Gastrocnemius medialis (tissue), 4 donors: ENCODE results near the gene ABCB6. TPM values are rescaled to one million over a fixed set of nuclear protein-coding genes. Genes with fewer than 3 reads are reported as not detected.

Source experiments
- ATAC-seq, 2 donors: fragments of 150-250 bp; one replicate each; pipeline ENCODE4 v1.9.1; 2016
- DNase-seq, 2 donors: peaks; one replicate each; pipeline ENCODE4 v3.0.0-alpha.2; 2019
- H3K27ac ChIP-seq, 4 donors: fragments of 200-600 bp; sonication (generic); 1 replicate in 1 of 4; 2 replicates in 3 of 4; pipeline ENCODE4 v1.5.1; 2016 to 2018; ENCODE audit warnings: mild to moderate bottlenecking in 2 of 4, moderate library complexity in 1 of 4
- H3K27me3 ChIP-seq, 3 donors: fragments of 200-600 bp; sonication (generic) in 2 of 3; 1 replicate in 1 of 3; 2 replicates in 2 of 3; pipeline versions ENCODE4 v1.5.1 to v1.6.0; 2016 to 2019; ENCODE audit warnings: mild to moderate bottlenecking in 1 of 3, moderate library complexity in 1 of 3
- H3K36me3 ChIP-seq, 2 donors: fragments of 200-600 bp; sonication (generic) in 1 of 2; one replicate each; pipeline ENCODE4 v1.5.1; 2017 to 2018
- H3K4me1 ChIP-seq, 2 donors: fragments of 200-600 bp; sonication (generic) in 1 of 2; one replicate each; pipeline ENCODE4 v1.5.1; 2016 to 2017; ENCODE audit warnings: mild to moderate bottlenecking in 2 of 2
- H3K4me3 ChIP-seq, 4 donors: fragments of 200-600 bp; sonication (generic) in 3 of 4; 1 replicate in 1 of 4; 2 replicates in 3 of 4; pipeline ENCODE4 v1.5.1; 2016 to 2019; ENCODE audit warnings: mild to moderate bottlenecking in 2 of 4
- H3K9me3 ChIP-seq, 3 donors: fragments of 200-600 bp; sonication (generic) in 2 of 3; 1 replicate in 1 of 3; 2 replicates in 2 of 3; pipeline ENCODE4 v1.5.1; 2016 to 2019
- CTCF ChIP-seq, 5 experiments: fragments of 450-650 bp in 3 of 5; fragments of 200-600 bp in 2 of 5; sonication (generic) in 2 of 5; IDR thresholded peaks in 4 of 5; conservative IDR thresholded peaks in 1 of 5; 1 replicate in 4 of 5; 2 replicates in 1 of 5; pipeline ENCODE4 v1.5.1; 2016 to 2019; ENCODE audit warnings: antibody characterized with exemption in 5 of 5, mild to moderate bottlenecking in 3 of 5, moderate library complexity in 3 of 5
- POLR2A ChIP-seq, 2 donors: fragments of 450-650 bp; IDR thresholded peaks; one replicate each; pipeline ENCODE4 v1.6.1; 2017; ENCODE audit warnings: antibody characterized with exemption in 2 of 2, mild to moderate bottlenecking in 2 of 2, moderate library complexity in 2 of 2
- in situ Hi-C, 4 donors: fragments of 200-750 bp; cut with MboI; loops; one replicate each; pipeline versions ENCODE4 v1.15.0 to v1.8.0; 2017; ENCODE audit warnings: low sequenced_read_pairs in 4 of 4
- intact Hi-C: fragments of 100-400 bp; cut with DNase I; formaldehyde crosslinking; loops from one replicate; pipeline ENCODE4 v1.15.1; 2023; ENCODE audit warnings: low total_unique reads
- total RNA-seq, 4 donors: library from RNA; depleted of rRNA; stranded (reverse); fragments of >200 nt; gene quantifications; one replicate each; pipeline versions ENCODE4 v1.1.0 to v1.2.3, GENCODE V29; 2016

Gene ABCB6
- total RNA-seq, 4 donors from 2014 or later: 15.0 to 45.8 (median 31.8) TPM

GRCh38 chr2:219165058-219165911, 53.5 kb downstream of the ABCB6 start:
- no peaks in the 10 kb centered on the region for H3K9me3 ChIP-seq
- DNase-seq (no peak), ATAC-seq (no peak)
- H3K36me3 ChIP-seq: no peaks in the 10 kb centered on the region
- TF ChIP-seq POLR2A (IDR thresholded peaks at IDR 0.05) (no peak), CTCF (IDR thresholded peaks at IDR 0.05 in 4 of 5, conservative IDR thresholded peaks at IDR 0.05 in 1 of 5) (no peak)
- in situ Hi-C loops: loop anchor here in 2 of 4 donors (10.0 to 25.0 kb wide), 2 partner anchors 122 to 130 kb away; partner anchors contain the start of gene DNAJB2 (in 1 of the 2)
- intact Hi-C loops: loop anchor here (10.0 kb wide), 1 partner anchor 330 kb away; the partner anchor contains the start of gene GMPPA
- no peaks in the 10 kb centered on the region for H3K27me3 ChIP-seq
- H3K4me1 ChIP-seq: peaks cover 5% of the 10 kb centered on the region in 2 donors
- H3K4me3 ChIP-seq: no peak overlapping the region
- H3K27ac ChIP-seq: no peak overlapping the region

GRCh38 chr2:219163156-219163555, 55.6 kb downstream of the ABCB6 start:
- no peaks in the 10 kb centered on the region for H3K27me3 ChIP-seq
- in situ Hi-C loops (loop anchor here in 2 of 4 donors (10.0 to 25.0 kb wide), 2 partner anchors 124 to 132 kb away; partner anchors contain the start of gene DNAJB2 (in 1 of the 2)), intact Hi-C loops (loop anchor here (10.0 kb wide), 1 partner anchor 332 kb away; the partner anchor contains the start of gene GMPPA)
- no peaks in the 10 kb centered on the region for H3K36me3 ChIP-seq
- no peaks in the 10 kb centered on the region for H3K9me3 ChIP-seq
- DNase-seq (no peak), ATAC-seq (no peak)
- TF ChIP-seq CTCF (IDR thresholded peaks at IDR 0.05 in 4 of 5, conservative IDR thresholded peaks at IDR 0.05 in 1 of 5) (no peak), POLR2A (IDR thresholded peaks at IDR 0.05) (no peak)
- H3K4me1 ChIP-seq: peaks cover 9 to 11% of the 10 kb centered on the region in 2 donors
- H3K27ac ChIP-seq: no peak overlapping the region
- H3K4me3 ChIP-seq: no peak overlapping the region

GRCh38 chr2:219161097-219161496, 57.7 kb downstream of the ABCB6 start:
- in situ Hi-C loops: loop anchor here in 2 of 4 donors (10.0 to 25.0 kb wide), 2 partner anchors 126 to 134 kb away; partner anchors contain the start of gene DNAJB2 (in 1 of the 2)
- H3K36me3 ChIP-seq: peaks cover 3 to 15% of the 10 kb centered on the region in 2 donors
- H3K4me3 ChIP-seq: peak overlapping the region; percentile 67 to 96 (median 78)
- H3K9me3 ChIP-seq: no peaks in the 10 kb centered on the region
- intact Hi-C loops: loop anchor here (2.0 to 10.0 kb wide), 2 partner anchors 164 to 334 kb away; partner anchors contain the start of gene GMPPA
- H3K4me1 ChIP-seq: peaks cover 9 to 11% of the 10 kb centered on the region in 2 donors
- H3K27me3 ChIP-seq: no peaks in the 10 kb centered on the region
- TF ChIP-seq CTCF (IDR thresholded peaks at IDR 0.05 in 4 of 5, conservative IDR thresholded peaks at IDR 0.05 in 1 of 5) (no peak), POLR2A (IDR thresholded peaks at IDR 0.05) (no peak)
- ATAC-seq (no peak), DNase-seq (no peak)
- peak overlapping the region; percentile 98 to 100 (median 98) for H3K27ac ChIP-seq

- no peaks in the 10 kb centered on the region for H3K9me3 ChIP-seq
- H3K4me1 ChIP-seq: peaks cover 9 to 11% of the 10 kb centered on the region in 2 donors
- intact Hi-C loops: loop anchor here (1.0 to 10.0 kb wide), 10 partner anchors 11 to 592 kb away; partner anchors contain the start of genes ANKZF1, ATG9A, CNOT9 and DNAJB2
- in situ Hi-C loops: loop anchor here in 2 of 4 donors (10.0 to 25.0 kb wide), 2 partner anchors 127 to 134 kb away; partner anchors contain the start of gene DNAJB2 (in 1 of the 2)
- DNase-seq (peak; percentile 95 to 97), ATAC-seq (peak; percentile 96)
- H3K27me3 ChIP-seq: no peaks in the 10 kb centered on the region
- peak within 1 kb of the TSS; percentile 98 to 100 (median 98) for H3K27ac ChIP-seq
- peaks cover 3 to 16% of the 10 kb centered on the region in 2 donors for H3K36me3 ChIP-seq
- H3K4me3 ChIP-seq: peak within 1 kb of the TSS; percentile 67 to 96 (median 78)
- TF ChIP-seq POLR2A (IDR thresholded peaks at IDR 0.05) (peak; percentile 72), CTCF (IDR thresholded peaks at IDR 0.05 in 4 of 5, conservative IDR thresholded peaks at IDR 0.05 in 1 of 5) (peak; percentile 94 to 100 (median 99))
Observed at GRCh38 chr2:219160186-219161017, 58.4 kb downstream of the ABCB6 start, which contains the start of gene NHEJ1. Gene NHEJ1 (minus strand): TSS chr2:219160815. CDS start chr2:219158362, 2,453 bp downstream.
